ENCODE measurements around the gene ITGB7. TPM values are rescaled to one million over a fixed set of nuclear protein-coding genes. Genes with fewer than 3 reads are reported as not detected.

ITGB7 gene
- total and polyA plus RNA-seq, 9 of the 15 experiments (the other 6 are each of a cell fraction or from before 2014, with no cell fraction given) = 0.06 to 2.0 (median 0.67) TPM

GRCh38 chr12:53147653-53148052 is 59.4 kb downstream of the ITGB7 start (continued):
- TF ChIP-seq ILK (tag; IDR thresholded peaks at IDR 0.05; ENCODE audit: borderline replicate concordance, low read depth) = no peak

DNA sequence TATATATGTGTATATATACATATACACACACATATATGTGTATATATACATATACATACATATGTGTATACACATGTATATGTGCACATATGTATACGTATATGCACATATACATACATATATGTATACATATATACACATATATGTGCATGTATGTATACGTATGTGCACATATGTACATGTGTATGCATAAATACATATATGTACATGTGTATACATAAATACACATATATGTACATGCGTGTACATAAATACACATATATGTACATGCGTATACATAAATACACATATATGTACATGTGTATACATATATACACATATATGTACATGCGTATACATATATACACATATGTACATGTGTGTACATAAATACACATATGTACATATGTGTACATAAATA is 59.9 kb downstream of the ITGB7 start:
- ChIA-PET CTCF (ENCODE audit: low intra/inter-chr PET ratio) (no interaction called here), POLR2A (no interaction called here)
- Histone ChIP-seq H3K36me3 (ENCODE audit: control insufficient read depth, insufficient read depth, low read length) (no peaks in the 10 kb centered on the region), H3K79me2 (ENCODE audit: control insufficient read depth, insufficient read depth, low read length) (no peaks in the 10 kb centered on the region), H3K9me1 (ENCODE audit: control insufficient read depth, insufficient read depth, low read length) (no peaks in the 10 kb centered on the region), H4K20me1 (replicated peaks; ENCODE audit: control insufficient read depth, insufficient read depth, low read length) (no peaks in the 10 kb centered on the region), H3K9me3 (replicated peaks; ENCODE audit: control insufficient read depth, insufficient read depth, low read depth, low read length) (peaks cover 5% of the 10 kb centered on the region), H2AFZ (ENCODE audit: low read depth, low read length) (no peak overlapping the region), H3K9ac (ENCODE audit: insufficient read depth in 1 of 2, low read depth in 2 of 2, low read length in 2 of 2) (no peak overlapping the region), H3K4me2 (ENCODE audit: insufficient read depth, low read length) (no peak overlapping the region), H3K27ac (ENCODE audit: extremely low read depth, low read depth, low read length) (no peak overlapping the region), H3K4me3 (no peak overlapping the region), H3K27me3 (ENCODE audit: control insufficient read depth in 2 of 2, insufficient read depth in 2 of 2, low read length in 2 of 2) (no peaks in the 10 kb centered on the region), H3K4me1 (replicated peaks in 1 of 2; ENCODE audit: control insufficient read depth in 2 of 2, insufficient read depth in 2 of 2, low read length in 2 of 2) (peaks cover 6 to 9% of the 10 kb centered on the region in 2 experiments; a peak in 3 of 5 replicates)
- no peak for FAIRE-seq
- BruUV-seq (replicated peaks) = no TSS peak
- DNase-seq (ENCODE audit: extremely low read depth in 1 of 4, low spot score in 3 of 4) = no peak
- 81% methylated on average over 5 of the region's 5 CpGs for WGBS (ENCODE audit: insufficient coverage, low coverage, missing lambda C conversion rate)
- no peak for ATAC-seq
- intact Hi-C loops (cut with micrococcal nuclease) = no loop called here
- in situ Hi-C loops (cut with MboI) = no loop called here
- TF ChIP-seq TAF9B (IDR thresholded peaks at IDR 0.05; ENCODE audit: partially characterized antibody) = no peak
- TF ChIP-seq KDM1A (IDR thresholded peaks at IDR 0.05) = peak in 1 of 2 experiments; percentile 50; a peak in 1 of 4 replicates
- TF ChIP-seq GTF2F1 (IDR thresholded peaks at IDR 0.05; ENCODE audit: low read depth, low read length) = no peak
- TF ChIP-seq POLR2G (IDR thresholded peaks at IDR 0.05; ENCODE audit: low read depth, low read length) = no peak
- no peak for TF ChIP-seq TARDBP (IDR thresholded peaks at IDR 0.05)
- no peak for TF ChIP-seq ZBTB2 (IDR thresholded peaks at IDR 0.05)
- no peak for TF ChIP-seq ZBTB1 (CRISPR knock-in tag; IDR thresholded peaks at IDR 0.05; ENCODE audit: borderline replicate concordance, low read depth)
- TF ChIP-seq ZNF124 (CRISPR knock-in tag; IDR thresholded peaks at IDR 0.05) = no peak
- TF ChIP-seq ZNF398 (CRISPR knock-in tag; IDR thresholded peaks at IDR 0.05) = no peak
- TF ChIP-seq ZNF3 (CRISPR knock-in tag; IDR thresholded peaks at IDR 0.05) = no peak
- no peak for TF ChIP-seq MXI1 (IDR thresholded peaks at IDR 0.05; ENCODE audit: low read depth, low read length)
- TF ChIP-seq, protein P1, sequence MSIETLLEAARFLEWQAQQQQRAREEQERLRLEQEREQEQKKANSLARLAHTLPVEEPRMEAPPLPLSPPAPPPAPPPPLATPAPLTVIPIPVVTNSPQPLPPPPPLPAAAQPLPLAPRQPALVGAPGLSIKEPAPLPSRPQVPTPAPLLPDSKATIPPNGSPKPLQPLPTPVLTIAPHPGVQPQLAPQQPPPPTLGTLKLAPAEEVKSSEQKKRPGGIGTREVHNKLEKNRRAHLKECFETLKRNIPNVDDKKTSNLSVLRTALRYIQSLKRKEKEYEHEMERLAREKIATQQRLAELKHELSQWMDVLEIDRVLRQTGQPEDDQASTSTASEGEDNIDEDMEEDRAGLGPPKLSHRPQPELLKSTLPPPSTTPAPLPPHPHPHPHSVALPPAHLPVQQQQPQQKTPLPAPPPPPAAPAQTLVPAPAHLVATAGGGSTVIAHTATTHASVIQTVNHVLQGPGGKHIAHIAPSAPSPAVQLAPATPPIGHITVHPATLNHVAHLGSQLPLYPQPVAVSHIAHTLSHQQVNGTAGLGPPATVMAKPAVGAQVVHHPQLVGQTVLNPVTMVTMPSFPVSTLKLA (conservative IDR thresholded peaks at IDR 0.05) = no peak
- no peak for TF ChIP-seq ZNF395 (CRISPR knock-in tag; IDR thresholded peaks at IDR 0.05)
- TF ChIP-seq ASH1L (IDR thresholded peaks at IDR 0.05; ENCODE audit: borderline replicate concordance, low read depth, partially characterized antibody) = peak; percentile 32
- TF ChIP-seq PHF20 (IDR thresholded peaks at IDR 0.05; ENCODE audit: partially characterized antibody) = peak; percentile 94
